GM04503 (cell line): ENCODE data around the gene CDC14A.
"Not testable (repeated sequence)": the region's sequence is repeated elsewhere in the genome, so short reads cannot be mapped to it uniquely, and the experiment has no call there.

Source experiments
- DNase-seq: peaks from one replicate; pipeline ENCODE4 v3.0.0-alpha.2; 2012; ENCODE audit warnings: low read depth

CDC14A gene

DNA sequence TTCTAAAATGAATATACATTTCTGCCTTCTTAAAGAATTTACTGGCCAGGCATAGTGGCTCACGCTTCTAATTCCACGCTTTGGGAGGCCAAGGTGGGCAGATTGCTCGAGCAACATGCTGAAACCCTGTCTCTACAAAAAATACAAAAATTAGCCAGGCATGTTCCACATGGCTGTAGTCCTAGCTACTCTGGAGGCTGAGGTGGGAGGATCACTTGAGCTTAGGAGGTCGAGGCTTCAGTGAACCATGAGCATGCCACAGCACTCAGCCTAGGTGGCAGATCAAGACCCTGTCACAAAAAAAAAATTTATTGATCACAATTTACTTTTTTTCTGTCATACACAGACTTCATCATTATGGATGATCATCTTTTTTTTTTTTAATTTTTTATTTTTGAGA, 11.5 kb downstream of the CDC14A start:
- DNase-seq = no peak

DNA sequence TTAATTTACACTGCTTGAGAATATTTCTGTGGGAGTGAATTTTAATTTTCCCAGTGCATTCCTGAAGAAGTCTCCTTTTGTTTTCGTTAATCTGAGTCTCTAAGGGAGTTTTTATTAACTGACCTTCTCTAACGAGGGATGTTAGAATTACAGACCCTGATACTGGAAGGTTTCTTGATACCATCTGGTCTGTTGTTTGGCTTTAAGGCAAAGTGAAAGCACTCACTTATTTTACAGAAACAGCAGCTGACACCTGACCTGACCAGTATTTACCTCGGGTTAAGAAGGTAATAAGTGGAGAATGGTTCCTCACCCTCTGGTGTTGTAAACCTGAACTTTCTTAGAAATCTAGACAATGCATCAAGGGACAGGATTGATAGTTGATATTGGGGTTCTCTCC, 12.4 kb downstream of the CDC14A start:
- DNase-seq = no peak

- DNase-seq = no peak
Observed at GRCh38 chr1:100366209-100366525, 13.9 kb downstream of the CDC14A start.

DNA sequence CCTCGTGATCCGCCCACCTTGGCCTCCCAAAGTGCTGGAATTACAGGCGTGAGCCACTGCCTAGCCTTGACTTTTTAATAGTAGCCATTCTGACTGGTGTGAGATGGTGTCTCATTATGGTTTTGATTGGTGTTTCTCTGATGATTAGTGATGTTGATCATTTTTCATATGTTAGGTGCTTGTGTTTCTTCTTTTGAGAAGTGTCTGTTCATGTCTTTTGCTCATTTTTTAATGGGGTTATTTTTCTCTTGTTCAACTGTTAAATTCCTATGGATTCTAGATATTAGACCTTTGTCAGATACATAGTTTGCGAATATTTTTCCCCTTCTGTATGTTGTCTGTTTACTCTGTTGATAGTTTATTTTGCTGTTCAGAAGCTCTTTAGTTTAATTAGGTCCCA, 17.0 kb downstream of the CDC14A start:
- not testable (repeated sequence) for DNase-seq

- not testable (repeated sequence) for DNase-seq
Observed at GRCh38 chr1:100373953-100374352, 21.6 kb downstream of the CDC14A start.

DNA sequence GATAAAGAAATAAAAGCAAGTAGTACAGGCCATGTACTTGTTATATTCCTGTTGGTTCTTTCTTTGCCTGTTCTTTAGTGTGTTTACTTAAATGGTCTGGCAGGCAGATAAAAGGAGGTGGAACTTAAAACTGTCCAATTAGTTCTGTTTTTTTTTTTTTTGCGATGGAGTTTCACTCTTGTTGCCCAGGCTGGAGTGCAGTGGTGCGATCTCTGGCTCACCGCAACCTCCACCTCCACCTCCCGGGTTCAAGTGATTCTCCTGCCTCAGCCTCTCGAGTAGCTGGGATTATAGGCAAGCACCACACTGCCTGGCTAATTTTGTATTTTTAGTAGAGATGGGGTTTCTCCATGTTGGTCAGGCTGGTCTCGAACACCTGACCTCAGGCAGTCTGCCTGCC, 24.6 kb downstream of the CDC14A start:
- DNase-seq = not testable (repeated sequence)

DNA sequence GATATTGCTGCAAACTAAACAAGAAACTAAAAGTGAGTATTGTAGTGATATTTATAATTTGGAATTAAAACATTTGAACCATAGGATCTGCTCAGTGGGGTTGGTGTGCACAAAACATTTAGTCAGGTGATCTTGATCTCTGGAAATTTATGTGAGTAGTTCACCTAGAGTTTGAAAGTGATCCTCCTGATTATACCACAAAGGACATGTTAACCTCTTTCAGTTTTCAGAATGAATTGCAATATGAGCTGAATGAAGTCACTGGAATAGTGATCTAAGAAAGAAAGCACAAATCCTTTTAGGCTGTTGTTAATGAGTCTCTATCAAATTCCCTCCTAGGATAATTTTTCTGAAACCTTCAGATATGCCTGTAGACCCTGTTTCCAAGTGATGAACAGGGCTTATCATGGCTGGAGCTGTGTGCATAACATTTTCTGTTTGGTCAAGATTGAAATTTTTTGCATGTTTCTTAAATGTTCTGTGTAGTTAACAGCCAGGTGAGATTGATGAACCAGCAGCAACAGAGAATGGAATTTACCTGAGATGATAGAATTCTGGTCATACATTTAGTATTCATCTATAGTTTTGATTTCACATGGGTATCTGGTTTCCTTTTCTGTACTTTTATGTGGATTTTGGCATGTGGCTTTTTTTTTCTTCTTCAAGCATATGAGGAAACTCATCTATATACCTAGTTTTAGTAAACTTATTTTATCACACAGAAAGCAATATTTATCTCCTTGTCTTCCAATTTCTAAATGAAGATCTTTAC, 25.5 kb downstream of the CDC14A start:
- no peak for DNase-seq

DNA sequence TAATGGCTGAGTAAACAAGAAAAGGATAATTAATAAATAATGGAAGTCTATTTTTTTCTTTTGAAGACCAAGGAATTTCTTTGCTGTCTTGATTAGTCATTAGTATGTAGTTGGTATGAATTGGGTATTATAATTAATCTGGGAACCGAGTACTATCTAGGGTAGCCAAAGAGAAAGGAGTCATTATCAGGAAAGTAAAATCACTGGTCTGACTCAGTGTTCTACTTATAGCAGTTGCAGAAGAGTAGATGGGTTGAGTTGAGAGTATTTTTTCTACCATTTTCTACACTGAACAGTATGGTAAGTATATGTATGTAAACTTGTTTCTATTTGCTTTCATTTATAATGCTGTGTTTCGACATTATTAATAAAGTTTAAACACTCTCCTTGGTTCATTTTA, 26.6 kb downstream of the CDC14A start:
- no peak for DNase-seq

- DNase-seq = no peak
Observed at GRCh38 chr1:100380635-100381034, 28.3 kb downstream of the CDC14A start.

DNA sequence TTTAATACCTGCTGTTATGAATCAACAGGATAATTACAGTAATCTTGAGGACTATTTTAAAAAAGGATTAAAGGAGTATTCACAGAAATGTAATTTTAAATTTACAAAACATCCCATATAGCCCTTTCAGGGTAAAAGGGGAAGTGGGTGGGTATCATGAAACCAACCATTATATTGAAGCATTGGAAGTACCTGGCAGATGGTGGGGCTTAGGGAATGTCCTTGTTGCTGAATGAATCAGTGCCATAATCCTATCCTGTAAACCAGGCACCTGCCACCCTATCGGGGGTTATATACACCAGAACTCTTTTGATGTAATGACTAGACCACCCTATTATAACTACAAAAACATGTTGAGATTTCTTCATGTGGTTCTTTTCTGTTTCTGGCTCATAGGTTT, 30.4 kb downstream of the CDC14A start:
- DNase-seq = no peak

DNA sequence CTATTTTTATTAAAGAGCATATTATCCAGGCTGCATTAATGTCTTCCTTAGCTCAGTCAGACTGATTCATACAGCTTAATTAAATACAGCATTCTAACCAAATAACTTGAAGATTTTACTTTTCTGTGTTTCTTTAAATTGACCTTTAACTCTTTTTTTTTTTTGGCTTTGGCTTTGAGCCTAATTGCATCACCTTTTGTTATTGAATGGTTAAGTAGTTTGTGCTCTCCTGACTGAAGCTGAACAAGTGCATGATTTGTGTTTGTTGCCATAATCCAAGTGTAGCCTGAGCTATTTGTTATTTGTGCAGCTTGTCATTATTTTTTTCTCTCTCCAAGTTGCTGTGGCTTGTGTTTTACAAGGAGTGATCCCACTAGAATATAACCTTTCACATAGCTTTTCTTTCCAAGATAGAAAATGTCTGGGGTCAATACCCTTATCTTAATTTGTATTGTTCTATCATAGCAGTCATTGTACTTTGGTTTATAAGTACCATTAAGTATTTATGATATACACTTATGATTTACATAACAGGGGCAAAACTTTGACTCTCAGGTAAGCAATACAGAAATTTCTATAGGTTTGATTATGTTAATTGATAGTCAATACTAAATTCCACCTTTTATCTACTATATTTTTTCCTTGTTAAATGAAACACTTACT, 31.6 kb downstream of the CDC14A start:
- DNase-seq = no peak

DNA sequence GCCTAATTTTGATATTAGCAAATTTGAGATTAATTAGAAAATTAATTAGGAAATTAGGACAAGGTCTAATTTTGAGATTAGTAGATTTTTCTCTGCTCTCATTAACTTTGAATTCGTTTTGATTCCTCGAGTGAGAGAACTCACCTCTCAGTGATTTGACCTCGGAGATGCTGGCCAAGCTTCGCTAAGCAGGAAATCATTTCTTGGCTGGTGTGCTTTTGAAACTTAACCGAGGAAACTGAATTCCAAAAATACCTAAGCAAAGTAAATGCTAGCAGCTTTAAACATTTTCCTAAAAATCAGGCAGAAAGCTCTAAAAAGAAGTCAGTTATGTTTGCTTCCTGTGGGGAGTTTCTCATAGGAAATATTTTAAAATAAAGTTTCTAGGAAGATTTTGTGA, 34.9 kb downstream of the CDC14A start:
- peak; percentile 14 for DNase-seq

DNA sequence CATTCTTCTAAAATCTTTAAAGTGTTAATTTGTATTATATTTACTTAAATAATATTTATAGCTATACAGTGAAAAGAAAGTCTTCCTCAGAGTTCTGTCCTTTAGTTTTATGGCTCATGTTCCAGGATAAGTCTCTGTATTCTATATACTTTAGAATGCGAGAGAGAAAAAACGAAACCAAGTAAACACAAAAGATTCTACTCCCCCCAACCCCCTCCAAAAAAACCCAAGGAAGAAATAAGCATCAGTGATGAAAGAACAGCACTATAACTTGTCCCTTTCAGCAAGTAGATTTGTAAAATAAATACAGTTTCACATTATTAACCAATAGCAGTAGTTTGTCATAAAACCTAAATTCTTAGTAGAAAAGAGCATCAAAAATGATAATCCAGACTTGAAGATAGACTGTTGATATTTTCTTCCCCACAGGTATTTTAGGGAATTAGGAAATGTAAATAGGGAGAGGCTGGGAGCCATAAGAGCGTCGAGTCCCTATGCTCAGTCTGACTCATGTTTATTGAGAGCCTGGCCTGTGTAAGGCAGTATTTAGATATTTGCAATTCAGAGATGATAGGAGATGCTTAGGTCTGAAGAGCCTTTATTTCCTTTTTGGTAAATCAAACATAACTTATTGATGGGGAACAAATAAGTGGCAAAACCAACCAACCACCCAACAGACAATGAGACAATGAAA, 35.5 kb downstream of the CDC14A start:
- DNase-seq = no peak

GRCh38 chr1:100390531-100390930, 38.2 kb downstream of the CDC14A start:
- DNase-seq = no peak

- DNase-seq = no peak
Observed at GRCh38 chr1:100391675-100392074, 39.4 kb downstream of the CDC14A start.

GRCh38 chr1:100392756-100393155, 40.5 kb downstream of the CDC14A start:
- no peak for DNase-seq

DNA sequence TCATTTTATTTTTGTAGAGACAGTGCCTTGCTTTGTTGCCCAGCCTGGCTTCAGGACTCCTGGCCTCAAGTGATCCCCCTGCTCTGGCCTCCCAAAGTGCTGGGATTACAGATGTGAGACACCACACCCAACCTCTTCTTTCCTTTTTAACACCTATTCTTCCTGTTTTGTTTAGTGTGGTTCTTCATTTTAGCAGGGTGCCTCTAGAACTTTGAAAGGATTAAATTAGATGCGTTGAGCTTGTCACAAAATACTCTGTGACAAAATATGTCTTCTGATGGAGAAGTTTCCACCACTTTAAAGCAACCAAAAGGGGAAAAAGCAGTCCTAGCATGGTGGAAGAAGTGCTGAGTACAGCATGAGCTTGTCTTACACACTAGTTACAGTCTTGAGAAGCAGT, 42.0 kb downstream of the CDC14A start:
- no peak for DNase-seq

- no peak for DNase-seq
Observed at GRCh38 chr1:100395913-100396312, 43.6 kb downstream of the CDC14A start.

GRCh38 chr1:100396651-100397050, 44.3 kb downstream of the CDC14A start:
- DNase-seq = no peak

- no peak for DNase-seq
Observed at GRCh38 chr1:100397681-100398080, 45.4 kb downstream of the CDC14A start.

DNA sequence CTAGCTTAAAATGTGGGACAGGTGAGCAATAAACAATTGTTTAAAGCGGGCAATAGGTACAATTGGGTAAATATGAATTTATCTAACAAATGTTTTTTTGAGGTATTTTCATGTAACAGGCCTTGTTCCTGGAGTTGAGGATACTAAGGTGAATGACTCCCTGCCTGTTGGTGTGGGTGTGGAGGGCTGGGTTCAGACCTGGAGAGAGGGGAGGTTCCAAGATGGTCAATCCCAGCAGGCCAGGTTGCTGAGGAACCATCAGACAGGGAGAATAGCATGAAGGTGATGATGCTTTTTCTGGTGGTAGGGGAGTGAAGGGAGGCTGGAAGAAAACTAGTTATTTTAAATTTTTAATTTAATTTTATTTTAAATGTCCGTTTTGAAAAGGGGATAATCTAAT, 46.3 kb downstream of the CDC14A start:
- DNase-seq = no peak

DNA sequence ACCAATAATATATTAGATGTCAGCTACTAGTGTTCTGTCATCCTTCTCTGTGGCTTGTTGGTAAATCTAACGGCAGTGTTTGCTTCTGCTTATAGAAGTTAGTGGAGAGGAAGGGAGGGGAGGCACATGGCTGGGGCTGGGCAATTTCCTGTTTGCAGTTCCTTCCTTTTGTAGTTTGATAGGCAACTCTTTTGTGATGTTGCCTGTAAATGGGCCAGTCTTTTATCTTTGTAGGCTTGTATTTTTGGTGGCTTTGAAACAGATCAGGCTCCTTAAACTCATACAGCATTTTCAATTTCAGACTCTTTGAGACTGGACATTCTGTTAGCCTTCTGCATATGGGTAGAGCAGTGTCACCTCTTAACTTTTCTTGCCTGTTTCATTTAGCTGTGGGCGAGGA, 48.1 kb downstream of the CDC14A start:
- no peak for DNase-seq

DNA sequence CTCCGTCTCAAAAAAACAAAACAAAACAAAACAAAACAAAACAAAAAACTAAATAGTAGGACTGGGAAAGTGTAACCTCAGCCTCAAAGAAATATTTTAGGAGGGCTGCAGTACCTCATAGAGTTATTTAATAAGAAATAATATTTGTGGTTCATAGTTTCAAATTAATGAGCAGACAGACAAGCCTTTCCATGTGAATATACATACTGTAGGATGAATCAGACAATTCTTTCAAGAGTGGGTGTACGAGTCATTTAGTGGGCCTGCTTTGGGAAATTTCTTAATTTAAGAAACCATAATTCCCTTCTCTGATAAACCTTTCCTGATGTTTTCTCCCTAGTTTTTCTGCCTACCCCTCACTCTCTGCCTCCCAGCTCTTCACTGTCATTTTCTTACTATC, 52.5 kb downstream of the CDC14A start:
- peak; percentile 8 for DNase-seq
